Rectal smooth muscle tissue (tissue), 1 donor: Measurements from ENCODE around the gene WDR20.

Source experiments
- H3K27ac ChIP-seq: one replicate; pipeline ENCODE4 v1.7.0; 2013; ENCODE audit warnings: low read depth, low read length, inconsistent platforms
- H3K27me3 ChIP-seq: one replicate; pipeline ENCODE4 v1.7.0; 2013; ENCODE audit warnings: low read length; ENCODE audit not compliant: control insufficient read depth, insufficient read depth
- H3K36me3 ChIP-seq: one replicate; pipeline ENCODE4 v1.7.0; 2013; ENCODE audit warnings: low read length; ENCODE audit not compliant: control insufficient read depth, insufficient read depth
- H3K4me1 ChIP-seq: one replicate; pipeline ENCODE4 v1.7.0; 2013; ENCODE audit warnings: low read length; ENCODE audit not compliant: control insufficient read depth, insufficient read depth
- H3K4me3 ChIP-seq: one replicate; pipeline ENCODE4 v1.7.0; 2013; ENCODE audit warnings: low read length
- H3K9ac ChIP-seq: one replicate; pipeline ENCODE4 v1.7.0; 2013; ENCODE audit warnings: low read length

The WDR20 gene

GRCh38 chr14:102196039-102196901 lies 56.6 kb downstream of the WDR20 start:
- Histone ChIP-seq H3K36me3 (peaks cover 8% of the 10 kb centered on the region), H3K4me3 (no peak overlapping the region), H3K9ac (no peak overlapping the region), H3K4me1 (peaks cover 2% of the 10 kb centered on the region), H3K27me3 (no peaks in the 10 kb centered on the region), H3K27ac (no peak overlapping the region)

GRCh38 chr14:102196902-102197230 lies 57.2 kb downstream of the WDR20 start:
- no peak overlapping the region for H3K27ac ChIP-seq

GRCh38 chr14:102197317-102197853 lies 57.7 kb downstream of the WDR20 start:
- Histone ChIP-seq H3K9ac (no peak overlapping the region), H3K27me3 (no peaks in the 10 kb centered on the region), H3K36me3 (peaks cover 8% of the 10 kb centered on the region), H3K27ac (no peak overlapping the region), H3K4me1 (peaks cover 2% of the 10 kb centered on the region), H3K4me3 (no peak overlapping the region)

More at GRCh38 chr14:102196902-102197230, 57.2 kb downstream of the WDR20 start:
- Histone ChIP-seq H3K36me3 (peaks cover 8% of the 10 kb centered on the region), H3K27me3 (no peaks in the 10 kb centered on the region), H3K4me1 (peaks cover 2% of the 10 kb centered on the region), H3K4me3 (no peak overlapping the region), H3K9ac (no peak overlapping the region)

GRCh38 chr14:102200690-102201352 lies 61.1 kb downstream of the WDR20 start:
- no peak overlapping the region for H3K4me3 ChIP-seq
- H3K27ac ChIP-seq = no peak overlapping the region
- peaks cover 13% of the 10 kb centered on the region for H3K36me3 ChIP-seq
- no peaks in the 10 kb centered on the region for H3K27me3 ChIP-seq
- H3K9ac ChIP-seq = no peak overlapping the region
- peaks cover 2% of the 10 kb centered on the region for H3K4me1 ChIP-seq

GRCh38 chr14:102201353-102201738 lies 61.6 kb downstream of the WDR20 start:
- no peak overlapping the region for H3K27ac ChIP-seq
- peaks cover 2% of the 10 kb centered on the region for H3K4me1 ChIP-seq
- no peak overlapping the region for H3K4me3 ChIP-seq
- H3K36me3 ChIP-seq = peaks cover 13% of the 10 kb centered on the region
- H3K9ac ChIP-seq = no peak overlapping the region
- no peaks in the 10 kb centered on the region for H3K27me3 ChIP-seq

- H3K27ac ChIP-seq = no peak overlapping the region
- no peaks in the 10 kb centered on the region for H3K27me3 ChIP-seq
- peaks cover 2% of the 10 kb centered on the region for H3K4me1 ChIP-seq
- no peak overlapping the region for H3K4me3 ChIP-seq
- no peak overlapping the region for H3K9ac ChIP-seq
- H3K36me3 ChIP-seq = peaks cover 16% of the 10 kb centered on the region
Observed at GRCh38 chr14:102201776-102202175, 62.1 kb downstream of the WDR20 start.

GRCh38 chr14:102202944-102203343 lies 63.2 kb downstream of the WDR20 start:
- Histone ChIP-seq H3K9ac (no peak overlapping the region), H3K27ac (no peak overlapping the region), H3K36me3 (peaks cover 16% of the 10 kb centered on the region), H3K4me1 (no peaks in the 10 kb centered on the region), H3K4me3 (no peak overlapping the region), H3K27me3 (no peaks in the 10 kb centered on the region)

- peaks cover 16% of the 10 kb centered on the region for H3K36me3 ChIP-seq
- H3K27me3 ChIP-seq = no peaks in the 10 kb centered on the region
- no peak overlapping the region for H3K9ac ChIP-seq
- H3K4me1 ChIP-seq = no peaks in the 10 kb centered on the region
- no peak overlapping the region for H3K27ac ChIP-seq
- H3K4me3 ChIP-seq = no peak overlapping the region
Observed at GRCh38 chr14:102203382-102203781, 63.7 kb downstream of the WDR20 start.

- no peak overlapping the region for H3K4me3 ChIP-seq
- H3K9ac ChIP-seq = no peak overlapping the region
- H3K27me3 ChIP-seq = no peaks in the 10 kb centered on the region
- no peaks in the 10 kb centered on the region for H3K4me1 ChIP-seq
- H3K27ac ChIP-seq = no peak overlapping the region
- H3K36me3 ChIP-seq = peaks cover 20% of the 10 kb centered on the region
Observed at GRCh38 chr14:102205560-102205959, 65.9 kb downstream of the WDR20 start.

- no peak overlapping the region for H3K4me3 ChIP-seq
- H3K36me3 ChIP-seq = peaks cover 20% of the 10 kb centered on the region
- H3K27ac ChIP-seq = no peak overlapping the region
- H3K9ac ChIP-seq = no peak overlapping the region
- no peaks in the 10 kb centered on the region for H3K4me1 ChIP-seq
- H3K27me3 ChIP-seq = no peaks in the 10 kb centered on the region
Observed at GRCh38 chr14:102206918-102207317, 67.2 kb downstream of the WDR20 start.

- no peak overlapping the region for H3K9ac ChIP-seq
- no peaks in the 10 kb centered on the region for H3K27me3 ChIP-seq
- no peak overlapping the region for H3K4me3 ChIP-seq
- no peaks in the 10 kb centered on the region for H3K4me1 ChIP-seq
- H3K27ac ChIP-seq = no peak overlapping the region
- H3K36me3 ChIP-seq = peaks cover 20% of the 10 kb centered on the region
Observed at GRCh38 chr14:102207831-102208365, 68.2 kb downstream of the WDR20 start.

GRCh38 chr14:102208741-102209140 lies 69.0 kb downstream of the WDR20 start:
- H3K27me3 ChIP-seq = no peaks in the 10 kb centered on the region
- no peak overlapping the region for H3K4me3 ChIP-seq
- H3K4me1 ChIP-seq = no peaks in the 10 kb centered on the region
- H3K9ac ChIP-seq = no peak overlapping the region
- peaks cover 20% of the 10 kb centered on the region for H3K36me3 ChIP-seq
- H3K27ac ChIP-seq = no peak overlapping the region
